NCI-H1436 (cell line): ENCODE results near the gene PDCD6IP.
A peak's percentile ranks its signal among the peaks of the same experiment; 100 is the strongest.

Experiments used
- DNase-seq: peaks from one replicate; lab custom pipeline; 2025; lab: John Stamatoyannopoulos, UW

PDCD6IP gene

DNA sequence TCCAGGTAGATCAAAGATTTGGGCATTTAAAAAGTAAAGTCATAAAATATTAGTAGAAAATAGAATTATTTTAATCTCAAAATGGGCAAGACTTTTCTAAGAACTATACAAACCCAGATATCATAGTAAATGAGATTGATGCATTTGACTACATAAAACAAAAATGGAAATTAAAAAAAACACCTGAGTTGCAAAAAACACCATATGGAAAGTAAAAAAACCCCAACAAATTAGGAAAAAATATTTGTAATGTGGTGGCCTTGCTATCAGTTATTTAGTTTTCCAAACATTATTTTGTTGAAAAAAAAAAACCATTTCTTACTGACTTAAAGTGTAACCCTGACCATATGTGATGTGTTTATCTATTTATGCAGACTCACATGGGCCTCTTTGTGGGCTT lies 97.2 kb downstream of the PDCD6IP start:
- no peak for DNase-seq

GRCh38 chr3:33897306-33897705 lies 98.9 kb downstream of the PDCD6IP start:
- no peak for DNase-seq

DNA sequence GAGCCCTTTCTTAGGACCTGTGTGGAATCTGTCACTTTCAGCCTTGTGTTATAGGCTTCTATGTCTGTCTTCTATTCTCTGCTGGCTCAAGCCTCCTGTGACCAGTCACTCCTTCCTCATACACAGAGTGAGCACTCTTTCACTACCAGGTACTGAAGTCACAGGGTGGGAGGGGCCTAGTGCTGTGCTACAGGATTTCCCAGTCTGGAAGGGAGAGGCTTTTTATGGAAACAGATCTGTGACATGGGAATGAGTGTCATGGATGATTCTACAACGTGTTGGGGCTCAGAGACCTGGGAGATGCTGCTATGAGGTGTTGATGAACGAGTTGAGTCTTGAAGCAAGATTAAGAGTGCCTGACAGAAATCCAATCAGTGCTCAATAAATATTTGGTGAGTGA lies 100.5 kb downstream of the PDCD6IP start:
- no peak for DNase-seq

- no peak for DNase-seq
Observed at GRCh38 chr3:33900440-33900808, 102.0 kb downstream of the PDCD6IP start.

GRCh38 chr3:33900809-33901505 lies 102.5 kb downstream of the PDCD6IP start:
- DNase-seq, result no peak

GRCh38 chr3:33901862-33902563 lies 103.6 kb downstream of the PDCD6IP start:
- no peak for DNase-seq

DNA sequence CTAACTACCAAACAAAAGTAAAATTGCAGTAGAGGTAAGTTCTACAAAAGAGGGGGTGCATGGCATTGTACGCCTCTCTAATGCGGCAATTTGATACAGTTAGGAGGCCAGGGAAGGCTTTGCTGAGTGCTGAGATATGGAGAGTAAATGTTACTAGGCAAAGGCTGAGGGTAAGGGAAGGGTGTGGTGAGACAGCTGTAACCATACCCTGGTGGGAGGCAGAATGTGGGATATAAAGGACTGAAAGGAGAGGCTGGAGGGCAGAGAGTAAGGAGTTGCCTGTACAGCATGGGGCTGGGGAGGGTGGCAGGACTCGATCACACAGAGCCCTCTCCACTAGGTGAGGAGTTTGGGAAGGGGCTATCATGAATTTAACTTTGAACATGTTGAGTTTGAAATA lies 106.3 kb downstream of the PDCD6IP start:
- DNase-seq, result no peak

DNA sequence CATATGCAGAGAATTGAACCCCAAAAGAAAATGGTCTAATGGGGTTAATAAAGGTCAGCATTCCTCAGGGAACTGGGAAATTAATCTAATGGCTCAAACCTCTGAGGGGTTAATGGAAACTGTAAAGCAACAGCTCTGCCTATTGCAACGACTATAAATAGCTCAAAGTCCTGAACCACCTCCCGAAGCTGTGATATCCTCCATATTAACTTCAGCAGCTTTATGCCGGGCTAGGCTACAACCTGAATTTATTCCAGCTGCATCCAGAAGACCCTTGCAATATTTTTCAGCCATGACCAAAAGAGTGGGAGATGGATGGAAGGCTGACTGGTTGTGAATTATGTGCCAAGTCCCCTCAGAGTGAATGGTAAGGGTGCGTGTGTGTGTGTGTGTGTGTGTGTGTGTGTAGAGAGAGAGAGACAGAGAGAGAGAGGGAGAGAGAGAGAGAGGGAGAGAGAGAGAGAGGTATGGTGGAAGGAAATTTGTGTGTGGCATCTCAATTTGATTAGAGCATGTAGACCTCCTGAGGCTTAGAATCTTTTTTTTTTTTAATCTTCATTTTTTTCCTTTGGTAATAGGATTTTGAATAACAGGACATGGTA lies 109.9 kb downstream of the PDCD6IP start:
- no peak for DNase-seq

GRCh38 chr3:33909547-33909946 lies 111.1 kb downstream of the PDCD6IP start:
- DNase-seq, result no peak

DNA sequence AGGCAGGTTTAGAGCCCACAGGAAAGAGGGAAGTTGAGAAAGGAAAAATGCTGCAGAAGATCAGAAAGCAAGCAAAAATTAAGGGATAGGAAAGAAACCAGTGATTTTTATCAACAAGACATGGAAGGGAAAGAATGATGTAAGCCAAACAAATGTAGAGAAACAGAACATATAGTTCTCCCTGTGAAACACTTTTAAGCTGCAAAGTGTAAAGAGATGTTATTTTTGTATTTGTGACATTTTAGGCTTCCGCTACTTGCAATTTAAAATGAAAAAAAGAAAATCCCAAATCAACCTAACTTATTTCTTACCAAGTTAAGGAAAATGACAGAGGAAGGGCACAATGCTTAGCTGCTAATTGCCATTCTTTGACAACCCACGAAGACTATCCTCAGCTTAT lies 111.6 kb downstream of the PDCD6IP start:
- no peak for DNase-seq

- DNase-seq, result no peak
Observed at GRCh38 chr3:33911525-33912322, 113.3 kb downstream of the PDCD6IP start.

- no peak for DNase-seq
Observed at GRCh38 chr3:33914212-33914611, 115.8 kb downstream of the PDCD6IP start.

- no peak for DNase-seq
Observed at GRCh38 chr3:33914731-33915379, 116.4 kb downstream of the PDCD6IP start.

DNA sequence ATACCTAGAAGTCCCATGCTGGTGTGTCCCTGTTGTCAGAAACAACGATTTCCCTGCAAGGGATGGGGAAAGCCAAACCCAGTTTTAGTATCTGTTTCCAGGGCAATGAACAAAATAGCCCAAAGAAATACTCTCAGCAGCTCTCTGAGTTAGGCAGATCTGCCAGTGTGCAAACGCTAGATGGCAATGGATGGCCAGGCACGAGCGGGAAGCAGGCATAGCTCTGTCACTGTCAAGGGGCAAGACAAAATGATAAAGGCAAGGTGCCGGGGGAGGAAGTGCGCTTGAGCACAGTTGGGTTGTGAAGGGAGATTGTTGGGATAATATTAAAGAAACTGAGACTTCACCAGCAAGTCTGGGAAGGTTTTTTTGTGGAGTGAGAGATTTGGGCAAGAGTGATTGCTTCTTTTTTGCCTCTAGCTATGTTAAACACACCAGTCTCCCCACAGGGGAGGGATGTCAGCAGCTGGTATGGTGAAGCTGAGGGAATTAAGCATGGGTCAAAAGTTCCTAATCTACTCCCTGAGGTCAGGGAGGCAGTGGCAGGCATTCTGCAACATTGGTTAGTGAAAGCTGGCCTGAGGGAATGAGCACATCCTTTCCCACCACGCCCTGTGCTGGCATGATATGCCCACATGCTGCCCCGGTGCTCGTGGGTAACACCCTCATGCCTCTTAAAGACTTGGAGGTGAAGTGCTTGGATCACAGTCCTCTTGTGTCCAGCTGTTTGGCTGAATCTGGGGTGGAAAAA lies 117.5 kb downstream of the PDCD6IP start:
- peak; percentile 25 for DNase-seq

GRCh38 chr3:33918126-33918756 lies 119.8 kb downstream of the PDCD6IP start:
- no peak for DNase-seq
